ENCODE data around the gene ANXA5. TPM values are rescaled to one million over a fixed set of nuclear protein-coding genes. Genes with fewer than 3 reads are reported as not detected.

The ANXA5 gene
- 100 to 1,000 TPM in 3 of 6 experiments, 10 to 100 TPM in 3; 52.2 to 216 (median 97.8) TPM for total RNA-seq
- long read RNA-seq, transcript ANXA5-201 (13 exons, 1,762 nt): major isoform, 26 of 42 reads
- long read RNA-seq, partial matches to known transcripts: 15 of 42 reads
- long read RNA-seq, other reads (novel, unspliced or antisense): 1 of 42 reads

GRCh38 chr4:121696581-121697461 is at the start of gene ANXA5:
Gene ANXA5 (minus strand): TSS chr4:121696980. CDS start chr4:121696589, 391 bp downstream.
- peak; percentile 17 to 38 (median 31) for TF ChIP-seq CTCF (IDR thresholded peaks at IDR 0.05)
- TF ChIP-seq POLR2A (IDR thresholded peaks at IDR 0.05): peak; percentile 94
- Histone ChIP-seq H3K27me3 (no peaks in the 10 kb centered on the region), H3K9me3 (no peaks in the 10 kb centered on the region), H3K4me1 (peaks cover 0 to 28% (median 0%) of the 10 kb centered on the region in 4 donors), H3K27ac (peak within 1 kb of the TSS; percentile 88 to 99 (median 90)), H3K4me3 (peak within 1 kb of the TSS; percentile 91 to 98 (median 91)), H3K36me3 (no peaks in the 10 kb centered on the region)
- peak; percentile 91 to 93 (median 92) for DNase-seq
- WGBS (ENCODE audit: insufficient coverage, low coverage, low lambda C conversion rate, missing lambda C conversion rate): 0% methylated on average over 10 of the region's 91 CpGs
- ATAC-seq: peak; percentile 93 to 99 (median 96)
- intact Hi-C loops (cut with DNase I): no loop called here

GRCh38 chr4:121742794-121743193 is 46.0 kb upstream of the ANXA5 start:
- H3K4me1 ChIP-seq: no peaks in the 10 kb centered on the region
- H3K27me3 ChIP-seq: no peaks in the 10 kb centered on the region
- no peaks in the 10 kb centered on the region for H3K36me3 ChIP-seq
- no peak overlapping the region for H3K4me3 ChIP-seq
- ATAC-seq (no peak), DNase-seq (no peak)
- no peak for TF ChIP-seq POLR2A (IDR thresholded peaks at IDR 0.05)
- no peak for TF ChIP-seq CTCF (IDR thresholded peaks at IDR 0.05)
- H3K9me3 ChIP-seq: no peaks in the 10 kb centered on the region
- no peak overlapping the region for H3K27ac ChIP-seq
- intact Hi-C loops (cut with DNase I): no loop called here
- WGBS (ENCODE audit: insufficient coverage, low coverage, low lambda C conversion rate, missing lambda C conversion rate): 18% methylated on average over 2 of the region's 3 CpGs

GRCh38 chr4:121741751-121742150 is 45.0 kb upstream of the ANXA5 start:
- Histone ChIP-seq H3K4me3 (no peak overlapping the region), H3K27ac (no peak overlapping the region), H3K9me3 (no peaks in the 10 kb centered on the region), H3K27me3 (no peaks in the 10 kb centered on the region), H3K36me3 (no peaks in the 10 kb centered on the region), H3K4me1 (no peaks in the 10 kb centered on the region)
- DNase-seq (no peak), ATAC-seq (no peak)
- intact Hi-C loops (cut with DNase I): no loop called here
- TF ChIP-seq CTCF (IDR thresholded peaks at IDR 0.05): no peak
- TF ChIP-seq POLR2A (IDR thresholded peaks at IDR 0.05): no peak
- WGBS (ENCODE audit: insufficient coverage, low coverage, low lambda C conversion rate, missing lambda C conversion rate): 34% methylated on average over 7 of the region's 7 CpGs

- Histone ChIP-seq H3K4me1 (no peaks in the 10 kb centered on the region), H3K27me3 (no peaks in the 10 kb centered on the region), H3K36me3 (no peaks in the 10 kb centered on the region), H3K27ac (no peak overlapping the region), H3K9me3 (no peaks in the 10 kb centered on the region), H3K4me3 (no peak overlapping the region)
- DNase-seq (no peak), ATAC-seq (no peak)
- TF ChIP-seq CTCF (IDR thresholded peaks at IDR 0.05) (no peak), POLR2A (IDR thresholded peaks at IDR 0.05) (no peak)
- 72% methylated on average over 9 of the region's 12 CpGs for WGBS (ENCODE audit: insufficient coverage, low coverage, low lambda C conversion rate, missing lambda C conversion rate)
- intact Hi-C loops (cut with DNase I): no loop called here
Measured at GRCh38 chr4:121740796-121741409, 44.1 kb upstream of the ANXA5 start.

Data from right lobe of liver (tissue), 6 donors.